HG02840 (cell line): ENCODE results near the gene KLHL29.
"Not testable (repeated sequence)": the region's sequence is repeated elsewhere in the genome, so short reads cannot be mapped to it uniquely, and the experiment has no call there.

ENCODE experiments used
- ATAC-seq: cut with Tn5 transposase; IDR thresholded peaks from one replicate; pipeline ENCODE4 v1.9.1; 2021; ENCODE audit warnings: mild to moderate bottlenecking, moderate library complexity, moderate number of reproducible peaks; ENCODE audit not compliant: unreplicated experiment, low FRiP score

The KLHL29 gene

GRCh38 chr2:23720705-23721453 is 335.9 kb downstream of the KLHL29 start:
- no peak for ATAC-seq

- ATAC-seq, result no peak
Measured at GRCh38 chr2:23721454-23721826, 336.5 kb downstream of the KLHL29 start.

- ATAC-seq, result no peak
Measured at GRCh38 chr2:23722255-23722654, 337.3 kb downstream of the KLHL29 start.

- not testable (repeated sequence) for ATAC-seq
Measured at GRCh38 chr2:23723029-23723428, 338.1 kb downstream of the KLHL29 start.

- no peak for ATAC-seq
Measured at GRCh38 chr2:23734416-23734815, 349.4 kb downstream of the KLHL29 start.

GRCh38 chr2:23736783-23737182 is 351.8 kb downstream of the KLHL29 start:
- not testable (repeated sequence) for ATAC-seq

- no peak for ATAC-seq
Measured at GRCh38 chr2:23745068-23745725, 360.2 kb downstream of the KLHL29 start.

- peak; percentile 71 for ATAC-seq
Measured at GRCh38 chr2:23745726-23746105, 360.7 kb downstream of the KLHL29 start.

GRCh38 chr2:23746141-23746863 is 361.3 kb downstream of the KLHL29 start:
- peak; percentile 21 for ATAC-seq

- no peak for ATAC-seq
Measured at GRCh38 chr2:23751747-23752265, 366.8 kb downstream of the KLHL29 start.

- ATAC-seq, result no peak
Measured at GRCh38 chr2:23753291-23754010, 368.5 kb downstream of the KLHL29 start.

GRCh38 chr2:23754970-23755369 is 370.0 kb downstream of the KLHL29 start:
- no peak for ATAC-seq

- ATAC-seq, result no peak
Measured at GRCh38 chr2:23756593-23757292, 371.8 kb downstream of the KLHL29 start.

GRCh38 chr2:23757686-23758433 is 372.9 kb downstream of the KLHL29 start:
- ATAC-seq, result no peak
